Activated gamma-delta T cell treated with Interleukin-2 at 50 U/mL for 16 hours (primary cell): ENCODE data around the gene SCLY.
"Not testable (repeated sequence)": the region's sequence is repeated elsewhere in the genome, so short reads cannot be mapped to it uniquely, and the experiment has no call there.

Experiments used
- DNase-seq: peaks from one replicate; pipeline ENCODE4 v3.0.0-alpha.2; 2020

The SCLY gene, protein sequence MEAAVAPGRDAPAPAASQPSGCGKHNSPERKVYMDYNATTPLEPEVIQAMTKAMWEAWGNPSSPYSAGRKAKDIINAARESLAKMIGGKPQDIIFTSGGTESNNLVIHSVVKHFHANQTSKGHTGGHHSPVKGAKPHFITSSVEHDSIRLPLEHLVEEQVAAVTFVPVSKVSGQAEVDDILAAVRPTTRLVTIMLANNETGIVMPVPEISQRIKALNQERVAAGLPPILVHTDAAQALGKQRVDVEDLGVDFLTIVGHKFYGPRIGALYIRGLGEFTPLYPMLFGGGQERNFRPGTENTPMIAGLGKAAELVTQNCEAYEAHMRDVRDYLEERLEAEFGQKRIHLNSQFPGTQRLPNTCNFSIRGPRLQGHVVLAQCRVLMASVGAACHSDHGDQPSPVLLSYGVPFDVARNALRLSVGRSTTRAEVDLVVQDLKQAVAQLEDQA

DNA sequence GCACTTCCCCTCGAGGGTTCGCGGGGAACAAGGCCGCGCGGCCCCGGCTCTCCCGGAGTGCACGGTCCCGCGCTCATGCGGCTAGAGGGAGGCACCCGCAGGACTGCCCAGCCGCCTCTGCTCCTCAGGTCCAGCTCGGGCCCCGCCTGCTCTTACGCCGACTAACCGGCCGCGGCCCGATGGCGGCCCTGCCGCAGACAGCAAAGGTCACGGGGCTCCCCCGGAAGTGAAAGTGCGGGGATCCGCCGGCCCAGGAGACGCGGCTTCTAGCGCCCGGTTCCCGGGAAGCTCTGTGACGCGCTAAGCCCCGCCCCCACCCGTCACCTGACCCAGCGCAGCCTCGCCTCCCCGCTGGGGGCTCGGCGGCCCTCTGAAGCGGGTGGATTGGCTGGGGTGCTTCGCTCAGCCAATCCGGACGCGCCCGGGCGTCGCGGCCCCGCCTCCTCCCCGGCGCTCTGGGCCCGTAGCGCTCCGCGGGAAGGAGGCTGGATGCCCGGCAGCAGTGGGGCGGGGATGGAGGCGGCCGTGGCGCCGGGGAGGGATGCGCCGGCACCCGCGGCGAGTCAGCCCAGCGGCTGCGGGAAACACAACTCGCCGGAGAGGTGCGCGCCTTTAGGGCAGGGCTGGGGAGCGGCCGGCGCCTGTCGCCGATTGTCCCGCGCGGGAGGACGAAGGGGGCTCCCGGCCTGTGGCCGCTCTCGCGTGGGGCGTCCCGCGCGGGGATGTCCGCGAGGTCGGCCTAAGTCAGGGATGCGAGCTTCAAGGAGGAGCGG lies at the start of gene SCLY:
Gene SCLY (plus strand): TSS at position 460 of the 773 bp plus-strand sequence. CDS start 54 bp downstream, at position 514.
- peak; percentile 96 for DNase-seq

- no peak for DNase-seq
These were observed 47.0 kb upstream of the SCLY start for GRCh38 chr2:238013806-238014205.

GRCh38 chr2:238015705-238016104 lies 45.1 kb upstream of the SCLY start:
- DNase-seq = no peak

DNA sequence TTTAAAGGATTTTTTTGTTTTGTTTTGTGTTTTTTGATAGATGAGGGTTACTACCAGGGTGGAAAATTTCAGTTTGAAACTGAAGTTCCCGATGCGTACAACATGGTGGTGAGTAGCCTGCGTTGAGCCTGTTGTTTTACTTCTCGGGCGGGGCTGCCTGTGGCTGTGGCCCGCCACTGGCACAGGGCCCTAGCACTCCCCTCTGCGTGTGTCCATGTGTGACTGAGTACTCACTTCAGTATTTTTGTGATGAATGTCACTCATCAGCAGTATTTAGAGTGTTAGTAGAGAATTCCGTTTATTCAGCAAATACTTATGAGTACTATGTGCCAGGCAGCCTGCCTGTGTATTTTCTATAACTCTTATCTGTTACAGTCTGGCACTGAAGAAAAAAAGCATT lies 44.3 kb upstream of the SCLY start:
- no peak for DNase-seq

DNA sequence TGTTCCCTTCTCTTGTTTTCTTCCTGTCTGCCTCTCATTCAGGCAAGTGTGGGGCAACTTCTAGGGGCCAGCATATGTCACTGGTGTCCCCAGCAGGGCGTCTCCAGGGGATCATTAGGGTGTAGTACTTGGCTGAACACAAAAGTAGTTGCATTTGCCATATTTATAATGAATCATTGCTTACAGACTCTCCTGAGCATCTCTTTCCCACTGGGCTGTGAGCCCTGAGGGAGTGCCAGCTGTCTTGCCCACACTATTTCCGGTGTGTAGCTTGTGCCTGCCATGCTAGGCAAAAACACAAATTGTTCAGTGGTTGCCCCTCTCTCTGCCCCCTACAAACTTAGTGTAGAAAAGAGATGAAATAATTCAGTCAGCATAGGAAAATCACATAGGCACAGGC lies 40.8 kb upstream of the SCLY start:
- DNase-seq = no peak

DNA sequence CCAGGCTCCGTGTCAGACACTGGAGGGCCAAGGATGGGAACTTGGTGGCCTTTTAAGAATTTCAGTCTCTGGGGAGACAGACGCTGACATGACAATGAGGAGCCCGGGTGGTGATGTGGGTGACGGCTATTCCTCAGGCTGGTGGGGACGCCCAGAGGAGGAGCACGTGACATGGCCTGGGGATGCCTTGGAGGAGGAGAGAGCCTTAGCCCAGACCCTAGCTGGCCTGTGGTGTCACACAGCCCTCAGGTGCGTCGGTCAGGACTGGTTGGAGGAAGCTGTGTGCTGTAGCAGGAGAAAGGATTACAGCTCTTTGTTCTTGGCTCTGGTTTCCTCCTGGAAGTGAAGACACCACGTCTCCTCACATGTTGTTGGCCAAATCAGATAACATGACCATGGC lies 40.0 kb upstream of the SCLY start:
- DNase-seq = no peak

DNA sequence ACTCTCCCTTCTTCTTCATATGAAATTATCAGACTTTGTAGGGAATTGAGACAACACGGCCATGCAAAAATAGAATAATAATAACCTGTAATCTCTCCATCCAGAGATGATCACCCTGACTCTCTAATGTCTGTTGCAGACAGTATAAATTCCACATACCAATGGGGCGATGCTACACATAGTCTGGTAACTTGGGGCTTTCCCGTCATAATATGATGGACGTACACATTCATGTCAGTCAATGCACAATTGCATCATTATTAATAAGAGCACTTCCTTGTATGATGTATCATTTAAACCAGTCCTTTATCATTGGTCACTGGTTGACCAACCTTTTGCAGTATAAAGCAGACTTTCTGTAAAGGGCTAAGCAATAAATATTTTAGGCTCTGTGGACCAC lies 39.5 kb upstream of the SCLY start:
- DNase-seq = no peak

DNA sequence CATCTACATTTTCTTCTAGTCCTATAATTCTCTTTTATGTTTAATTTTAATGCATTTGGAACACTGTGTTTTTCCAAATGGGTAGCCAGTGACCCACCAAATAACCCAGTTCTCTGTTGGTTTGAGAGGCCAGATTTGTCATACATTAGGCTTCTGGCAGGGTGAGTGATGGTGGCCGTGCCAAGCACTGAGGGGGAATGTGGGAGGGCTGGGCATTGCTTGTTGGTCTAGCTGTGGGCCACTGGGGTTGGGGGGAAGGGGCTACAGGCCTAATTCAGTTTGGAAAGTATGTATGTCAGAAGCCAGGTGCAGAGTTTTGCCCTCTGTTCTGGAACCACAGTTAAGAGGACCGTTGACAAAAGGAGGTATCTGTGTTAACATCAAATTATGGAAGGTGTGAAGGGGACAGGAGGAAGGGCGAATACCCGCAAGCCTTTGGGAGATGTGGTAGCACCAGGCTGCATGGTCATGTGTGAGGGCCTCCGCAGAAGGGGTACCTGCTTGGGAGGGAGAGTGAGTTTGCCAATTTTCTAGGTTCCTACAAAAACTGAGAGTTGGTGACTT lies 38.1 kb upstream of the SCLY start:
- DNase-seq = no peak

GRCh38 chr2:238023608-238024007 lies 37.2 kb upstream of the SCLY start:
- DNase-seq = no peak

GRCh38 chr2:238024986-238025385 lies 35.8 kb upstream of the SCLY start:
- no peak for DNase-seq

DNA sequence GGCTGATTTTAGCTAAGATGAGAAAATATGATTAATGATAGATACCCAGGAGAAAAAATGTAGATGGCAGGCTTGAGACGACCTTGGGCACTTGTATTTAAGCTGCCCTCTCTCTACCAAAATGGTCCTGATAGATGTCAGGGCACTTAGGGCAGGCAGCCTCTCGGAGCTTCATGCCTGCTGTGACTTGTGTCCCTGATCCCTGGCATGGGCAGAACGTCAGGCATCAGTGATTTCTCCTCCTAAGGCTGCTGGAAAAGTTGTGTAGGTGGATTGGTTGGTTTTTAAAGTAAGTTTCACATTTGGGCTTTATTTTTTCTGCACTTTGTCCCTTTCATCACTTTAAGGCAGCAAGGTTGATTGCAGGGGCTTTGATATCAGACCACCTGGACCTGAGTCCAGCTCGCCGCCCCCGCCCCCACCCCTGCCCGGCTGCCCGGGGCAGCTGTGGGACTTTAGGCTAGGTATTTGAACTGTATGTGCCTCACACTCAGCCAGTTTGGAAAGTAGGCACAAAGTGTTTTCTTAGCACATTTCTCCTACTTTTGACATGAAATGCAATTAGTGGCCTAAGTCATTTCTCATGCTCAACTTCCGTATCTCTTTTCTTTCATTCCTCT lies 35.0 kb upstream of the SCLY start:
- DNase-seq = no peak

DNA sequence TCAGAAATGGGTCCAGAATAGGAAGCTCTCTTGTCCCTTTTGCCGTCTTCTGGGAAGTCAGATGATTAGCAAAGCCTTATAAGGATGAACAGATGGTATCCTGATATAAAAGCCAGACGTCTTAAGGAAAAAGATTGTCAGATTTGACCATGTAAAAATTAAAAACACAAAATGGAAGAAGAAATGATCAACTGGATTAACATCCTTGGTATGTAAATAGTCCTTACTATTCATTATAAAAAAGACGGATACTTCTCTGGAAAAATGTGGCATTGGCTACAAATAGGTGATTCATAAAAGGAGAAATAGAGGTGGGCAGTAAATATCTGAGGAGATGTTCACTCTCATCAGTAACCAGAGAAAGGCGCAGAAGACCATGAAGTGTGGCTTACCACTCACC lies 33.7 kb upstream of the SCLY start:
- no peak for DNase-seq

DNA sequence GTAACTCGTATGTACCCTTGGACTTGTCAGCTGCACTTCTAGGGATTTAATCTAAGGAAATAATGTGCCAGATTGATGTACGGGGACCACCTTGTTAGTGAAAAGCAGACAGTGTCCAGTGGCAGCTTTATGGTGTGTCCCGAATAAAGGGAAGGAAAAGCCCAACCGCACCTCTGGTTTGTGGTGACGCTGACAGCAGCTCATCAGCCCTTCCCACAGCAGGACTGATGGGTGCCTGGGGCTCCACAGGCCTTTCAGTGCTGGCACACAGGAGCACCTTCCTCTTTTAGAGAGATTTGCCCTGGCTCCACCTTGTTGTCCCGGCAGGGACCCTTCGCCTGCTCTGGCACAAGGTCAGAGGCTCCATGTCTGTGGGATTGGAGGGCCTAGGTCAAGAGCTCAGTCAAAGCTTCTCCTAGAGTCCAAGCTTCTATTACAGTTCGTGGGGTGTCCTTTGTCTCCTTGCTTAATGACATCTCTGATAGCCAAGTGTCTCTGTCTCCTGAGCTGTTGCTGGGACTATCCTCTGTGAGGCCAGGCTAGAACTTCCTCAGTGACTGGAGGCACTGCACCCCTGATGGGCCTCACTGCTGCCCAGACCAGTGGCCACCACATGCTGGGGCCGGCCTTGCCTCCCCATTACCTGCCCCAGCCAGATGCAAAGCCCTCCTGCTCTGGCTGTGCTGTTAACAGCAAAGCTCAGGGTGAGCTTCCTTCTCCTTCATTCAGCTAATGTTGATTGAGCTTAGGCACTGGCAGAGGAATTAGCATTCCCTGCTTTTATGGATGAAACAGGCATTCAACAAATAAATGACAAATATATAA lies 33.0 kb upstream of the SCLY start:
- no peak for DNase-seq

DNA sequence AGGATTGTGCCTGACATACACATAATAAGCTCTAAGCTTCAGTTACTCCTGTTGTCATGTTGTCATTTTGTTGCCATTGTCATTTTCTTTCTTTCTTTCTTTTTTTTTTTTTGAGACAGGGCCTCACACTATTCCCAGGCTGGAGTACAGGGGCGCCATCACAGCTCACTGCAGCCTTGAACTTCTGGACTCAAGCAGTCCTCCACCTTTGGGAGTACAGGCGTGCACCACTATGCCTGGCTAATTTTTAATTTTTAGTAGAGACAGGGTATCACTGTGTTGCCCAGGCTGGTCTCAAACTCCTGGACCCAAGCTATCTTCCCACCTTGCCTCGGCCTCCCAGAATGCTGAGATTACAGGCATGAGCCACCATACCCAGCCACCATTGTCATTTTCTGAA lies 30.9 kb upstream of the SCLY start:
- DNase-seq = no peak

DNA sequence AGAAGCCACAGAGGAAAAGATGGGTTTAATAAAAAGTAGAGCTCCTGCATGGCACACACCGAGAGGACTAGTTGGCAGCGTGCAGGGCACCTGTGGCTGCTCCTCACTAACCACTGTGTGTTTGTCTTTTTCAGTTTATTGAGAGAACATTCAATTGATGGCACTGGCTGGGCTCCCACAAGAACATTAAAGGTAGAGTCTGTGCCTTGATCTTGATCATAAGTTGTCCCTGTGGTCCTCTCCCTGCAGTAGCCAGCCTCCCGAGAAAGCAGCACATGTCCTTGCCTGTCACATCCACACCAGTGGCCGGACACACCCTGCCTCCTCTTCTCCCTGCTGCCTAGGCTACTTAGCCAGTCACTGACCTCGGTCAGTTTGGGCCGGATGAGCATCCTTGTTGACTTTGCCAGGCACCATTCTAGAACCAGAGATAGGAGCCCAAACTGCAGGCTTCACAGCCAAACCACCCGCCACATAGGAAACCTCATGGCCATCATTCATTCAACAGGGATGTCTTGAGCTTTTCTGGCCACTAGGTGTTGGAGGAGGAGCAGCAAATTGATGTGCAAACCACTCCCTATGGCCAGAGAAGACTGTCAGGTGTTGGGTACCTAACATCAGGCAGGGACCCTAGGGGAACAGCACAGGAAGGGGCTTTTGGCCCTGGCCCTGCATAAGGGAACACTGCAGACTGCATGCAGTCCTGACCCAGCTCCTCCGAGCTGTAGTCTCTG lies 30.2 kb upstream of the SCLY start:
- no peak for DNase-seq

GRCh38 chr2:238031751-238032150 lies 29.1 kb upstream of the SCLY start:
- no peak for DNase-seq

DNA sequence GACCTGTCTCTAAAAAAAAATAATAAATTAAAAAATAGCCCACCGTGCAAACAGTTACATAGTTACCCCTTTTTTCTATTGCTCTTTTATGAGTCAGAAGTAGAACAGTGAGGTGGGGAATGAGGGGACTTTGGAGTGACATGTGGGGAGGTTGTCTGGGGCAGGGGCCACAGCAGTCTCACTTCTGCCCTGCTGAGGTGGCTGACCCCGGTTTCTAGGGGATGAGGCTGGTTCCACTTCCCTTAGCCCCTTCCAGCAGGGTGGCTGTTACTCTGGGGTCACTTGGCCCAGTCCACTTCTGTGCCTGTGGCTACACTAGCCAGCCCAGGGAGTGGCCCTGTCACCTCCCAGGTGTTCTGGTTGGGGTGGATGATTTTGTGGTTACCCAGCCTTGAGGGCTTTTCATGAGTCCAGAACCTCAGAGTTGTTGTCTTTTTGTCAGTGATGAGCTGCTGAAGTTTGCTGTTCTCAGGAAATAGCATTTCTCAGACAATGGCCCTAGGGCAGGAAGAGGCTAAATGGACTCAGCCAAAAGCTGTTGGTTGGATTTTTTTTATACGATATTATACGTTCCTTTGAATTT lies 28.0 kb upstream of the SCLY start:
- no peak for DNase-seq

- DNase-seq = not testable (repeated sequence)
These were observed 26.8 kb upstream of the SCLY start for GRCh38 chr2:238033991-238034390.

DNA sequence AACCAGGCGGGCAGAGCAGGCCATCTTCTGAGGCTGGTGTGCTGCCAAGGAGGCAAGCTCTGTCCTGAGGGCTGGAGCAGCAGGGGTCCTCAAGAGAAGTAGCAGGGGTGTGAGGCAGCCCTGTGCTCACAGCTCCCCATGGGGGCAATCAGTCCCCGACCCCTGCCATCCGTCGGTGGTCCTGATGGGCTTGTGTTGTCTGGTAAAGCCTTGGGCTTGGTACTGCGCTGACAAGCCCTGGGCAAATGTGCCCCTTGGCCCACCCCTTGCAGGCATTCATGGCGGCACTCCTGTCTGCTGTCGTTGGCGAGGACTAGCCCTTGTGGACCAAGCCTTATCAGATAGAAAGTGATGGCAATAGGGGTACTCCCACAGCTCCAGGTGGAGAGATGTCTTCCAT lies 22.6 kb upstream of the SCLY start:
- no peak for DNase-seq

- DNase-seq = no peak
These were observed 21.6 kb upstream of the SCLY start for GRCh38 chr2:238039151-238039550.

DNA sequence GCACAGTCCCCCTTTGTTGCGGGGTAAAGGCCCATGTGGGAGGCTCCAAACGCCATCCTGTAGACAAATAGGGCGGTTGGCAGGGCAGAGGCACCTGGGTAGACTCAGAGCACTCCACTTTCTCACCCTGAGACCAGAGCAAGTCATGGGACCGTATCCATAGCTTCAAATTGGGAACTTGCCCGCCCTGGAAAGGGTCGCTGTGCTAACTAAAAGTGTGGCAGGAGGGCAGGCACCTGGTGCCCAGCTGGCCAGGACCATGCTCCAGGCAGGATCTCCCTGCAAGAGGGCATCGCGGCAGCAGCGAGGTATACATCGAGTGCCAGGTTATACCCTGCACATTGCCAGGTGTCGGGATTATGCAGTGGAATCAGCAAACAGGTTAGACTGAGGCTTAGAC lies 20.8 kb upstream of the SCLY start:
- DNase-seq = no peak
